ENCODE data around the gene PAK5. TPM values are rescaled to one million over a fixed set of nuclear protein-coding genes. Genes with fewer than 3 reads are reported as not detected.

The PAK5 gene
- total RNA-seq, 1 experiment from 2014 or later: not detected

GRCh38 chr20:9686866-9687265 is 152.0 kb downstream of the PAK5 start:
- ChIA-PET POLR2A (no interaction called here), CTCF (no interaction called here)
- in situ Hi-C loops (cut with HindIII; ENCODE audit: low pct_unique_long_range_greater_than_20kb, low sequenced_read_pairs): no loop called here
- intact Hi-C loops (cut with micrococcal nuclease; ENCODE audit: unreplicated experiment): no loop called here
- H3K4me1 ChIP-seq (ENCODE audit: control insufficient read depth, insufficient read depth, low read length): no peaks in the 10 kb centered on the region
- H3K4me3 ChIP-seq (ENCODE audit: low read depth in 2 of 2, low read length in 2 of 2): no peak overlapping the region
- ATAC-seq: no peak
- no peaks in the 10 kb centered on the region for H3K36me3 ChIP-seq (ENCODE audit: control insufficient read depth, insufficient read depth, low read length)
- H3K27ac ChIP-seq (ENCODE audit: low read length): no peak overlapping the region
- TF ChIP-seq, protein P1, sequence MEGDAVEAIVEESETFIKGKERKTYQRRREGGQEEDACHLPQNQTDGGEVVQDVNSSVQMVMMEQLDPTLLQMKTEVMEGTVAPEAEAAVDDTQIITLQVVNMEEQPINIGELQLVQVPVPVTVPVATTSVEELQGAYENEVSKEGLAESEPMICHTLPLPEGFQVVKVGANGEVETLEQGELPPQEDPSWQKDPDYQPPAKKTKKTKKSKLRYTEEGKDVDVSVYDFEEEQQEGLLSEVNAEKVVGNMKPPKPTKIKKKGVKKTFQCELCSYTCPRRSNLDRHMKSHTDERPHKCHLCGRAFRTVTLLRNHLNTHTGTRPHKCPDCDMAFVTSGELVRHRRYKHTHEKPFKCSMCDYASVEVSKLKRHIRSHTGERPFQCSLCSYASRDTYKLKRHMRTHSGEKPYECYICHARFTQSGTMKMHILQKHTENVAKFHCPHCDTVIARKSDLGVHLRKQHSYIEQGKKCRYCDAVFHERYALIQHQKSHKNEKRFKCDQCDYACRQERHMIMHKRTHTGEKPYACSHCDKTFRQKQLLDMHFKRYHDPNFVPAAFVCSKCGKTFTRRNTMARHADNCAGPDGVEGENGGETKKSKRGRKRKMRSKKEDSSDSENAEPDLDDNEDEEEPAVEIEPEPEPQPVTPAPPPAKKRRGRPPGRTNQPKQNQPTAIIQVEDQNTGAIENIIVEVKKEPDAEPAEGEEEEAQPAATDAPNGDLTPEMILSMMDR (IDR thresholded peaks at IDR 0.05): no peak
- TF ChIP-seq POLR2AphosphoS5 (IDR thresholded peaks at IDR 0.05; ENCODE audit: low read depth, low read length) (no peak), TCF7L2 (IDR thresholded peaks at IDR 0.05; ENCODE audit: low read depth, low read length) (no peak), SIN3A (IDR thresholded peaks at IDR 0.05; ENCODE audit: borderline replicate concordance, insufficient read depth, low read depth, low read length) (no peak)
- TF ChIP-seq, protein P2, sequence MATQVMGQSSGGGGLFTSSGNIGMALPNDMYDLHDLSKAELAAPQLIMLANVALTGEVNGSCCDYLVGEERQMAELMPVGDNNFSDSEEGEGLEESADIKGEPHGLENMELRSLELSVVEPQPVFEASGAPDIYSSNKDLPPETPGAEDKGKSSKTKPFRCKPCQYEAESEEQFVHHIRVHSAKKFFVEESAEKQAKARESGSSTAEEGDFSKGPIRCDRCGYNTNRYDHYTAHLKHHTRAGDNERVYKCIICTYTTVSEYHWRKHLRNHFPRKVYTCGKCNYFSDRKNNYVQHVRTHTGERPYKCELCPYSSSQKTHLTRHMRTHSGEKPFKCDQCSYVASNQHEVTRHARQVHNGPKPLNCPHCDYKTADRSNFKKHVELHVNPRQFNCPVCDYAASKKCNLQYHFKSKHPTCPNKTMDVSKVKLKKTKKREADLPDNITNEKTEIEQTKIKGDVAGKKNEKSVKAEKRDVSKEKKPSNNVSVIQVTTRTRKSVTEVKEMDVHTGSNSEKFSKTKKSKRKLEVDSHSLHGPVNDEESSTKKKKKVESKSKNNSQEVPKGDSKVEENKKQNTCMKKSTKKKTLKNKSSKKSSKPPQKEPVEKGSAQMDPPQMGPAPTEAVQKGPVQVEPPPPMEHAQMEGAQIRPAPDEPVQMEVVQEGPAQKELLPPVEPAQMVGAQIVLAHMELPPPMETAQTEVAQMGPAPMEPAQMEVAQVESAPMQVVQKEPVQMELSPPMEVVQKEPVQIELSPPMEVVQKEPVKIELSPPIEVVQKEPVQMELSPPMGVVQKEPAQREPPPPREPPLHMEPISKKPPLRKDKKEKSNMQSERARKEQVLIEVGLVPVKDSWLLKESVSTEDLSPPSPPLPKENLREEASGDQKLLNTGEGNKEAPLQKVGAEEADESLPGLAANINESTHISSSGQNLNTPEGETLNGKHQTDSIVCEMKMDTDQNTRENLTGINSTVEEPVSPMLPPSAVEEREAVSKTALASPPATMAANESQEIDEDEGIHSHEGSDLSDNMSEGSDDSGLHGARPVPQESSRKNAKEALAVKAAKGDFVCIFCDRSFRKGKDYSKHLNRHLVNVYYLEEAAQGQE (IDR thresholded peaks at IDR 0.05; ENCODE audit: insufficient read depth in 1 of 2, low read depth in 2 of 2, low read length in 1 of 2): no peak
- no peak for DNase-seq (ENCODE audit: low read depth, low spot score)
- no peaks in the 10 kb centered on the region for H3K9me3 ChIP-seq (ENCODE audit: control insufficient read depth, insufficient read depth, low read depth, low read length)
- no TSS peak for BruUV-seq (replicated peaks)
- H3K27me3 ChIP-seq (ENCODE audit: control insufficient read depth, insufficient read depth, low read length): no peaks in the 10 kb centered on the region

GRCh38 chr20:9686455-9686854 is 152.4 kb downstream of the PAK5 start:
- CTCF ChIA-PET: no interaction called here
- ATAC-seq (no peak), DNase-seq (ENCODE audit: low read depth, low spot score) (no peak)
- H3K9me3 ChIP-seq (ENCODE audit: control insufficient read depth, insufficient read depth, low read depth, low read length): no peaks in the 10 kb centered on the region
- no peaks in the 10 kb centered on the region for H3K27me3 ChIP-seq (ENCODE audit: control insufficient read depth, insufficient read depth, low read length)
- no TSS peak for BruUV-seq (replicated peaks)
- in situ Hi-C loops (cut with HindIII; ENCODE audit: low pct_unique_long_range_greater_than_20kb, low sequenced_read_pairs) (no loop called here), intact Hi-C loops (cut with micrococcal nuclease; ENCODE audit: unreplicated experiment) (no loop called here)
- no peak for TF ChIP-seq POLR2AphosphoS5 (IDR thresholded peaks at IDR 0.05; ENCODE audit: low read depth, low read length)
- TF ChIP-seq TCF7L2 (IDR thresholded peaks at IDR 0.05; ENCODE audit: low read depth, low read length): no peak
- TF ChIP-seq, protein P1 (IDR thresholded peaks at IDR 0.05): no peak
- TF ChIP-seq, protein P2 (IDR thresholded peaks at IDR 0.05; ENCODE audit: insufficient read depth in 1 of 2, low read depth in 2 of 2, low read length in 1 of 2): no peak
- TF ChIP-seq SIN3A (IDR thresholded peaks at IDR 0.05; ENCODE audit: borderline replicate concordance, insufficient read depth, low read depth, low read length): no peak
- H3K36me3 ChIP-seq (ENCODE audit: control insufficient read depth, insufficient read depth, low read length): no peaks in the 10 kb centered on the region
- no peak overlapping the region for H3K4me3 ChIP-seq (ENCODE audit: low read depth in 2 of 2, low read length in 2 of 2)
- POLR2A ChIA-PET: no interaction called here
- no peaks in the 10 kb centered on the region for H3K4me1 ChIP-seq (ENCODE audit: control insufficient read depth, insufficient read depth, low read length)
- no peak overlapping the region for H3K27ac ChIP-seq (ENCODE audit: low read length)

Measured in Panc1 (cell line).